ENCODE results near the gene GPR35. TPM values are rescaled to one million over a fixed set of nuclear protein-coding genes. Genes with fewer than 3 reads are reported as not detected.
"Not testable (repeated sequence)": the region's sequence is repeated elsewhere in the genome, so short reads cannot be mapped to it uniquely, and the experiment has no call there.

Gene GPR35
- total RNA-seq, 1 donor from 2014 or later = 0.34 TPM

DNA sequence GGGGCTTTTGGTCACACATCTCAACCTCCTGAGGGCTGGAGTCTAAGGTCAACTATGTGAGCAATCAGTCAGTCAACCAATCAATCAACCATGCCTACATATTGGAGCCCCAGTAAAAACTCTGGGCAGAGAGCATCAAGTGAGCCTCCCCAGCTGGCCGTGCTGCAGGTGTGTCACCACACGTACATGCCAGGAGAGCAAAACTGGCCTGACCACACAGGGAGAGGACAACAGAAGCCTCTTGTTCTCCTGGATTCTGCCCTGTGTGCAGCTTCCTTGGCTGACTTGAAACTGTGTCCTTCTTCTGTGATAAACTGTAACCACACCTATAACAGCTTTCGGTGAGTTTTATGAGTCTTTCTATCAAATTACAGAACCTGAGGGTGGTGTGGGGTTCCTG is 25.9 kb downstream of the GPR35 start:
- no peak overlapping the region for H3K9ac ChIP-seq
- Mint-ChIP-seq H3K27me3 (ENCODE audit: insufficient read depth, low read depth) (peaks cover 16% of the 10 kb centered on the region), H3K4me1 (peaks cover 20% of the 10 kb centered on the region), H3K27ac (no peak overlapping the region), H3K9me3 (peaks cover 2% of the 10 kb centered on the region), H3K36me3 (no peaks in the 10 kb centered on the region), H3K4me3 (no peak overlapping the region)
- H3K27ac ChIP-seq = no peak overlapping the region
- H3K4me1 ChIP-seq = peaks cover 21% of the 10 kb centered on the region
- H3K9me3 ChIP-seq (ENCODE audit: low read depth) = no peaks in the 10 kb centered on the region
- no peak overlapping the region for H3K4me2 ChIP-seq
- no peaks in the 10 kb centered on the region for H3K36me3 ChIP-seq
- H3K4me3 ChIP-seq = no peak overlapping the region
- no peak overlapping the region for H2AFZ ChIP-seq (replicated peaks)
- peaks cover 8% of the 10 kb centered on the region for H3K27me3 ChIP-seq
- no peak for DNase-seq (ENCODE audit: low spot score)
- H3K79me2 ChIP-seq (ENCODE audit: low read depth) = no peaks in the 10 kb centered on the region
- H4K20me1 ChIP-seq (ENCODE audit: low read depth) = no peaks in the 10 kb centered on the region
- H3F3A ChIP-seq (ENCODE audit: low read depth) = no peaks in the 10 kb centered on the region
- TF ChIP-seq, protein P1, sequence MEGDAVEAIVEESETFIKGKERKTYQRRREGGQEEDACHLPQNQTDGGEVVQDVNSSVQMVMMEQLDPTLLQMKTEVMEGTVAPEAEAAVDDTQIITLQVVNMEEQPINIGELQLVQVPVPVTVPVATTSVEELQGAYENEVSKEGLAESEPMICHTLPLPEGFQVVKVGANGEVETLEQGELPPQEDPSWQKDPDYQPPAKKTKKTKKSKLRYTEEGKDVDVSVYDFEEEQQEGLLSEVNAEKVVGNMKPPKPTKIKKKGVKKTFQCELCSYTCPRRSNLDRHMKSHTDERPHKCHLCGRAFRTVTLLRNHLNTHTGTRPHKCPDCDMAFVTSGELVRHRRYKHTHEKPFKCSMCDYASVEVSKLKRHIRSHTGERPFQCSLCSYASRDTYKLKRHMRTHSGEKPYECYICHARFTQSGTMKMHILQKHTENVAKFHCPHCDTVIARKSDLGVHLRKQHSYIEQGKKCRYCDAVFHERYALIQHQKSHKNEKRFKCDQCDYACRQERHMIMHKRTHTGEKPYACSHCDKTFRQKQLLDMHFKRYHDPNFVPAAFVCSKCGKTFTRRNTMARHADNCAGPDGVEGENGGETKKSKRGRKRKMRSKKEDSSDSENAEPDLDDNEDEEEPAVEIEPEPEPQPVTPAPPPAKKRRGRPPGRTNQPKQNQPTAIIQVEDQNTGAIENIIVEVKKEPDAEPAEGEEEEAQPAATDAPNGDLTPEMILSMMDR (IDR thresholded peaks at IDR 0.05) = no peak
- TF ChIP-seq EZH2phosphoT487 (IDR thresholded peaks at IDR 0.05) (no peak), EZH2 (IDR thresholded peaks at IDR 0.05) (no peak)

DNA sequence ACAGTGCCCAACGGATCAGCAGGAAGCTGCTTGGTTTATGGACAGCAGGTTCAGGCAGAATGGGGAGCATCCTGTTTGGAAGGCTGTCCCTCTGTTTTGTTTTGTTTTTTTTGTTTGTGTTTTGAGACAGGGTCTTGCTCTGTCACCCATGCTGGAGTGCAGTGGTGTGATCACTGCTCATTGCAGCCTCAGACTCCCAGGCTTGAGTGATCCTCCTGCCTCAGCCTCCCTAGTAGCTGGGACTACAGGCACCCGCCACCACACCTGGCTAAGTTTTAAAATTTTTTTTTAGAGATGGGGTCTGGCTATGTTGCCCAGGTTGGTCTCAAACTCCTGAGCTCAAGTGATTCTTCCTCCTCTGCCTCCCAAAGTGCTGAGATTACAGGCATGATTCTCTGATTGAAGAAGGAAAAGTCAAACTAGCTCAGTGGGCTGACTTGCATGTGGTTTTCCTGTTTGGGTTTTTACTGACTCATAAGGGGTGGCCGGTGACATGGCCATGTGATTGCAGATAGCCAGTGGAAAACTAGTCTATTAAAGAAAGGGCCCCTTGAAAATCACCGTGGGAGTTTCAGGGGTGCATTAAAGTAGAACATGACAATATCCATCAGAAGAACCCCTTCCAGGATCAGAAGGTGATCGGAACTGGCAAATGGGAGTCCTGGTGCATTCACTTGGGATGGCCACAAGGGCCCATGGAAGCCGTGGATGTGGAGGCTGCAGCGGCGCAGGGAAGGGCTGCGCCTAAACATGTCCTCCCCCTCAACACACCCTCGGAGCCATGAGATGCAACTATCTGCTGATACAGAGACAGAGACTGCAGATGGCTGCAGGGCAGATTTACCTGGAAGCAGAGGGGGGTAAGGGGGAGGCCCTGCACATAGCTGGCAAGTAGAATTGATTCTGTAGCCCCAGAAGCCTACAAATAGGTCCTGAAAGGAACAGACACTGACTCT is 30.9 kb downstream of the GPR35 start:
- no peaks in the 10 kb centered on the region for H3K9me3 ChIP-seq (ENCODE audit: low read depth)
- Mint-ChIP-seq H3K27ac (no peak overlapping the region), H3K27me3 (ENCODE audit: insufficient read depth, low read depth) (peaks cover 9% of the 10 kb centered on the region), H3K9me3 (peaks cover 2% of the 10 kb centered on the region), H3K4me1 (no peaks in the 10 kb centered on the region), H3K4me3 (no peak overlapping the region), H3K36me3 (no peaks in the 10 kb centered on the region)
- H3K4me1 ChIP-seq = no peaks in the 10 kb centered on the region
- H3K79me2 ChIP-seq (ENCODE audit: low read depth) = no peaks in the 10 kb centered on the region
- no peaks in the 10 kb centered on the region for H3F3A ChIP-seq (ENCODE audit: low read depth)
- no peak for DNase-seq (ENCODE audit: low spot score)
- peak overlapping the region; percentile 63 for H2AFZ ChIP-seq (replicated peaks)
- no peak for TF ChIP-seq EZH2 (IDR thresholded peaks at IDR 0.05)
- TF ChIP-seq EZH2phosphoT487 (IDR thresholded peaks at IDR 0.05) = no peak
- TF ChIP-seq, protein P1 (IDR thresholded peaks at IDR 0.05) = no peak
- no peak overlapping the region for H3K27ac ChIP-seq
- H3K9ac ChIP-seq = no peak overlapping the region
- no peaks in the 10 kb centered on the region for H4K20me1 ChIP-seq (ENCODE audit: low read depth)
- H3K4me2 ChIP-seq = no peak overlapping the region
- H3K4me3 ChIP-seq = no peak overlapping the region
- peaks cover 26% of the 10 kb centered on the region for H3K27me3 ChIP-seq
- no peaks in the 10 kb centered on the region for H3K36me3 ChIP-seq

DNA sequence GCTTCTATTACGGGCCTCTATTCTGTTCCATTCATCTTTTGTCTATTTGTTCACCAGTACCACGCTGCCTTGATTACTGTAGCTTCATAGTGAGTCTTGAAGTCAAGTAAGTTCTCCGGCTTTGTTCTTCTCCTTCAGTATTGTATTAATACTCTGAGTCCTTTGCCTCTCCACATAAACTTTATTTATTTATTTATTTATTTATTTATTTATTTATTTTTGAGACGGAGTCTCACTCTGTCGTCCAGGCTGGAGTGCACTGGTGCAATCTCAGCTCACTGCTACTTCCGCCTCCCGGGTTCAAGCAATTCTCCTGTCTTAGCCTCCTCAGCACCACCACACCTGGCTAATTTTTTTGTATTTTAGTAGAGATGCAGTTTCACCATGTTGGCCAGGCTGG is 34.6 kb downstream of the GPR35 start:
- H3K27ac Mint-ChIP-seq; H3K9me3 Mint-ChIP-seq; DNase-seq (ENCODE audit: low spot score); H3K4me3 Mint-ChIP-seq; H4K20me1 ChIP-seq (ENCODE audit: low read depth); H3K9me3 ChIP-seq (ENCODE audit: low read depth); H2AFZ ChIP-seq (replicated peaks); H3K9ac ChIP-seq; H3K4me1 Mint-ChIP-seq; H3K79me2 ChIP-seq (ENCODE audit: low read depth); H3K4me3 ChIP-seq; H3F3A ChIP-seq (ENCODE audit: low read depth); H3K27me3 Mint-ChIP-seq (ENCODE audit: insufficient read depth, low read depth); H3K27ac ChIP-seq; H3K4me1 ChIP-seq; H3K4me2 ChIP-seq; H3K36me3 ChIP-seq; H3K36me3 Mint-ChIP-seq: not testable (repeated sequence)
- peaks cover 43% of the 10 kb centered on the region for H3K27me3 ChIP-seq

DNA sequence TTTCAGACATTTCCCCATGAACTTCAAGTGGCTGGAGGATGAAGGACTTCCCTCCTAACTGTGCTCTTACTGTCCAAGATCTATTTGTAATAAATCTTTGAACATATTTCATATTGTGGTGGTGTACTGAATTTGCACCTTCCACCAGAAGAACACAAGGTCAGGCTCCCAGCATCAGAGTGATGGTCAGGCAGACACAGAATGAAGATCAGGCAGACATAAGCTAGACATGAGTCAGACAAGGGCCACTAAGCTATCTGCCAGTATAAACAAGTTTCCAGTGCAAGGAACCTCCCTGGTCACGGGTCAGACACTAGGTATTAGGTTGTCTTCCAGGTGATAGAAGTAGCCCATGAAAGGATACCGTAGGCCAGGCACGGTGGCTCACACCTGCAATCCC is 37.4 kb downstream of the GPR35 start:
- H3K79me2 ChIP-seq (ENCODE audit: low read depth) = no peaks in the 10 kb centered on the region
- no peaks in the 10 kb centered on the region for H3K4me1 Mint-ChIP-seq
- H3K4me2 ChIP-seq = no peak overlapping the region
- no peak overlapping the region for H3K4me3 Mint-ChIP-seq
- DNase-seq (ENCODE audit: low spot score) = no peak
- no peaks in the 10 kb centered on the region for H3K36me3 Mint-ChIP-seq
- H3K27ac Mint-ChIP-seq = no peak overlapping the region
- H3K4me1 ChIP-seq = no peaks in the 10 kb centered on the region
- peaks cover 65% of the 10 kb centered on the region for H3K27me3 ChIP-seq
- H3F3A ChIP-seq (ENCODE audit: low read depth) = no peaks in the 10 kb centered on the region
- no peaks in the 10 kb centered on the region for H3K9me3 ChIP-seq (ENCODE audit: low read depth)
- TF ChIP-seq EZH2phosphoT487 (IDR thresholded peaks at IDR 0.05) (no peak), EZH2 (IDR thresholded peaks at IDR 0.05) (no peak)
- TF ChIP-seq, protein P1 (IDR thresholded peaks at IDR 0.05) = no peak
- H3K9ac ChIP-seq = no peak overlapping the region
- peaks cover 7% of the 10 kb centered on the region for H3K9me3 Mint-ChIP-seq
- H3K36me3 ChIP-seq = no peaks in the 10 kb centered on the region
- H3K27me3 Mint-ChIP-seq (ENCODE audit: insufficient read depth, low read depth) = no peaks in the 10 kb centered on the region
- no peaks in the 10 kb centered on the region for H4K20me1 ChIP-seq (ENCODE audit: low read depth)
- no peak overlapping the region for H3K27ac ChIP-seq
- H2AFZ ChIP-seq (replicated peaks) = no peak overlapping the region
- no peak overlapping the region for H3K4me3 ChIP-seq
